AG08396 (cell line): ENCODE measurements around the gene CHD1L.
"Not testable (repeated sequence)": the region's sequence is repeated elsewhere in the genome, so short reads cannot be mapped to it uniquely, and the experiment has no call there.

Source experiments
- DNase-seq: peaks from one replicate; pipeline ENCODE4 v3.0.0; 2012; ENCODE audit warnings: low spot score, mixed read lengths

Gene CHD1L

GRCh38 chr1:147267711-147268110, 25.2 kb downstream of the CHD1L start:
- DNase-seq, result no peak

- DNase-seq, result no peak
Measured at GRCh38 chr1:147270721-147271120, 28.2 kb downstream of the CHD1L start.

- DNase-seq, result no peak
Measured at GRCh38 chr1:147272042-147272441, 29.6 kb downstream of the CHD1L start.

GRCh38 chr1:147273409-147274336, 31.2 kb downstream of the CHD1L start:
- DNase-seq, result peak; percentile 64

DNA sequence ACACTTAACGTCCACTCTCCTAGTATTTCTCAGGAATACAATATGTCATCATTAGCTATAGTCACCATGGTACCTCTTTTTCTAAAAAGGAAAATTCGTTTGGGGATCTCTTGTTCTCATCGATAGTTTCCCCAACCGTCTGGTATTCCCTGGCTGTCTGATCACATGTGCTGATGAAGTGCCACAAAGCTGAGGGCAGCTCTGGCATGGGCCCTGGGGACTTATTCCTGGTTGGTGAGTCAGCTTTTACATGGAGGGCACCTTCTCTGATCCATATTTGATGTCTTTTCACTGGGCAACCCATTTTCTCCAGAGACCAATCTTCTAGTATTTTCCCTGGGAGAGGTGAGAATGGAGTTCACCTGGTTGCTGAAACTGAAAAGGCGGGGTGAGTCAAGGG, 39.5 kb downstream of the CHD1L start:
- no peak for DNase-seq

- DNase-seq, result no peak
Measured at GRCh38 chr1:147283011-147283410, 40.5 kb downstream of the CHD1L start.

DNA sequence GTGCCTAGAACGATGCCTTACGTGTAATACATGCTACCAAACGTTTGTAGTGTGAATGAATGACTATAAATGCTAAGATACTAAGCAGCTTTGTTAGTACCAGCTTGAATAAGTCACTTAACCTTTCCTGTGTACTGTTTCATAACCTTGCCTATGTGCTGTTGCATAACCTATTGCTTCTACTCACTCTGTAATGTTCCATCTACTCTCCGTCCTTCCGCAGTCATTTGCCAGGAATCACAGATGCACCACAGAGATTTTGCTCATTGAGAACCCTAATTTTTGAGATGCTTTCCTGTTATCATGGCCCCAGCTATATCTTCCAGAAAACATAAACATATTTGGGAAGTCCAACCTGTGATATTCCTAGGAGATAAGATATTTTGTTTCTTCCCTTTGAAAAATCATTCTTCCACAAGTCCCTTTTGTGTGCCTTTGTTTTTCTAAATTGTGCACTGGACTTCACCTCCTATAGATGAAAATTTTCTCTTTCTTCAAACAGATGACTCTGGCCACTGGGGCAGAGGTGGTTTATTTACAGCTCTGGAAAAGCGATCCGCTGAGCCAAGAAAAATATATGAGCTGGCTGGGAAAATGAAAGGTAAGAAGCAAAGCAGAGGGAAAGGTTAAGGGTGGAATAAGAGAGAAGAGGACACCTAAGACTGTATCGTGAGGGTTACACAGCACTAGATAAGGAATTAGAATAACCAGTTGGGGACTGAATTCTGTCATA, 44.8 kb downstream of the CHD1L start:
- no peak for DNase-seq

DNA sequence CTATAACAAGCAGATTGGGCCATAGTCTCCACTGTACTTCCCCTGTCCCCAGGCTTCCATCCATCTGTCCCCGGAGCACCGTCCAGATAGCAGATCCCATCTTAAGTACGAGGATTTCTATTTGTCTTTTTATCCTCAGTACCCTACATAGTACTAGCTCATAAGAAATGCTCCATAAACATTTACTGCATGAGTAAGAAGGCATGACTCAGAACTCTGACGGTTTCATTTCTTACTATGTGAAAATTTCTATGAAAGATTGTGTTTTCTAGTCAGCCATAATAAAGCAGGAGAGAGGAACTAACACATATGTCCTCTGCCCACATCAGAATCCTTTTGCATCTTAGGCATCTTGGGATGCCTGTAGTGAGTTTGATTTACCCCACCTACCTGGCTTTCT, 49.5 kb downstream of the CHD1L start:
- peak; percentile 14 for DNase-seq

- DNase-seq, result peak; percentile 61
Measured at GRCh38 chr1:147292631-147293251, 50.3 kb downstream of the CHD1L start.

GRCh38 chr1:147297438-147297837, 55.0 kb downstream of the CHD1L start:
- no peak for DNase-seq

DNA sequence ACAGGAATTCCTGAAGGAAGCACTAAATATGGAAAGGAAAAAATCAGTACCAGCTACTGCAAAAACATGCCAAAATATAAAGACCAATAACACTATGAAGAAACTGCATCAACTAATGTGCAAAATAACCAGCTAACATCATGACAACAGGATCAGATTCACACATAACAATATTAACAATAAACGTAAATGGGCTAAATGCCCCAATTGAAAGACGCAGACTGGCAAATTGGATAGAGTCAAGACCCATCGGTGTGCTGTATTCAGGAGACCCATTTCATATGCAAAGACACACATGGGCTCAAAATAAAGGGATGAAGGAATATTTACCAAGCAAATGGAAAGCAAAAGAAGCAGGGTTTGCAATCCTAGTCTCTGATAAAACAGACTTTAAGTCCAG, 63.3 kb downstream of the CHD1L start:
- not testable (repeated sequence) for DNase-seq

GRCh38 chr1:147316968-147317367, 74.5 kb downstream of the CHD1L start:
- DNase-seq, result no peak

GRCh38 chr1:147326933-147327687, 84.6 kb downstream of the CHD1L start:
- not testable (repeated sequence) for DNase-seq

- DNase-seq, result no peak
Measured at GRCh38 chr1:147334292-147334691, 91.8 kb downstream of the CHD1L start.

DNA sequence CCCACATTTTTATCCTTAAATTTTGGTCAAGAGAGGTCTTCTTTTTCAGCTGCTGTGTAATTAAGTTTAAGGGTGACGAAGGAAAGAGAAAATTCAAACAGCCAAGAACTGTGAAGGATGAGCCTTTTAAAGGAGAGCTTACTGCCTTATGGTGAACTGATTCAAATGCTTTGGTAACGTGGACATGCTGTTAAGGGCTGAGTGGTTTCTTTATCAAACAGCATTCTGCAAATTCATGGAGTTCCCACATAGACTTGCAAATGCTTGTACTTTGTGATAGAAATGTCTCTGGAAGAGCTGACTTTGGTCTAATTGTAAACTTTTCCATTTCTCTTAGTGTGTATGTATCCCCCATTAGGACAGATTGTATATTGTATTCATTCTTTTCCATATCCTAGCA, 93.8 kb downstream of the CHD1L start:
- DNase-seq, result no peak

DNA sequence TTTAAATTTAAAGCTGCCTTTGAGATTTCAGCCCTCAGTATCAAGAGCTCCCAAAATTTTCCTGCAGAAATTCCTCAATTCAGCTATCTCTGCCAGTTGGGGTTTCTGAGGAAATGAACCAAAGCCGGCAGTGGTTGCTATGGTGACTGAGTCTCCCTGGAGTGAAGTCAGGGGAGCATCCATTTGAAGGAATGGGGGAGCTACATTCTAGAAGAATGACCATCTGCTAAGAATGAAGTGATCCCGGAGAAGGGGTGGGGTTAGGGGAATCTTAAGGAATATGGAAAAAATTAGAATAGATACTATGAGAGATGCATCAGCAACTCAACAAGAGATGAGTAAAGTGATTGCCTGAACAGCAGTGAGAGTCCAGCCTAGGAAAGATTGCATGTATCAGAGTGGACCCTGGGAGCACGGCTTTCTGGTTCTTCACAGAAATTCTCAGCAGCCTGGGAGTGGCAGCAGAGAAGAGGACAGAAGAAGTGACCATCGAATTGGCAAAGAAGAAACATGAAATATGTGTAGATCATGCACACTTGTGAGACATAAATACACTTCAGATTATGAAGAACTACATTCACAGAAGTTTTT, 94.7 kb downstream of the CHD1L start:
- DNase-seq, result no peak

GRCh38 chr1:147338571-147338970, 96.1 kb downstream of the CHD1L start:
- DNase-seq, result no peak

DNA sequence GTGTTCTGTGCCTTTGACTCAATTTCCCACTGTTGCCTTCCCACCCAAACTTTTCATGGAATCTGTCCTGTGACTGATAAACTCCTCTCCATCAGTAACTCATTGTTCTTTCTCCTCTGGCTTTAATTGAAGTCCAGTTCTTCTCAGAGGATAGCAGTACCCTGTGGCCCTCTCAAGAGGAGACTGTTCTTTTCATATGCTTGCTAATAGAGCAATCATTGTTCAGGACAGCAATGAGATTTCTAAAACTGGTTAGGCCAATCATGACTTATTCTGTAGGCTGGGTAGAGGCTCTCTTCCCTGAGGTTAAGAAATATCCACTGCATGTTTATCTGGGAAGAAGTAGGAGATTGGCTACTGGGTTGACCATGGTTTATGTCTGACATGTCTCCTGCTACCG, 98.8 kb downstream of the CHD1L start:
- DNase-seq, result no peak
